ENCODE results near the gene CCDC110. TPM values are rescaled to one million over a fixed set of nuclear protein-coding genes. Genes with fewer than 3 reads are reported as not detected.
"Not testable (repeated sequence)": the region's sequence is repeated elsewhere in the genome, so short reads cannot be mapped to it uniquely, and the experiment has no call there.

The CCDC110 gene
- polyA plus RNA-seq, 1 donor (not counting 4 experiments of a cell fraction or from before 2014, with no cell fraction given) = not detected

DNA sequence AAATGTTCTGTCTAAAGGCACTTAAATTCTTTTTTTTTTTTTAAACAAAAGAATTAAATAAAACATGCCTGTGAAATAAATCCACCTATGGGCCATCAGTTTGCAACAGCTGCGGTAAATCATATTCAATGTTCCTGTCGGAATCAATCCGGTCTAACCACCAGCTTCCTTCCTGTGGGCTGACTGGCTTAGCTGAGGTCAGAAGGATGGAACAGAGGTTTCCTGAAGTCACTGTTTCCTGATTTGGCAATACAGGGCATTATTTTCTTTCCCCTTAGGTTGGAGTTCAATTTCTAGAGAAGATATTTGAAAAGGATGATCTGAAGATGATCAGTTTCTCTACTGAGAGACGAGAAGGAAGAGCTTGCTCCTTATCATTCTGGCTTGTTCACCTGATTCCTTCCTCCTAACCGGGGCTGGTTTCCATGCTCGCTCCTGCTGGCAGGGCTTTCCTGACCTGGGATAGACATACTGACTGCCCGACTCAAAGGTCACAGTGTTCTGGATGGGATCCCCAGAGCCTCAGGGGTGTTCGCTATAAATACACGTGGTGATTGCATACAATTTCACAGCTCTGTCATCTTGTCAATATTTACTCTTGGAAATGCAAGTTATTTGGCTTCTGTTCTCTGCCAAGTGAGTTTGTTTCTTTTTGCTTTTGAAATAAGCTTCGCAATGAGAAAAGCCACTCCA is 42.1 kb upstream of the CCDC110 start:
- no peaks in the 10 kb centered on the region for H3K4me1 ChIP-seq (ENCODE audit: control insufficient read depth, extremely low read depth, insufficient read depth, low read length)
- FAIRE-seq = no peak
- dilution Hi-C loops (cut with MboI; ENCODE audit: extremely low pct_ligation_motif_present, low sequenced_read_pairs) = no loop called here

DNA sequence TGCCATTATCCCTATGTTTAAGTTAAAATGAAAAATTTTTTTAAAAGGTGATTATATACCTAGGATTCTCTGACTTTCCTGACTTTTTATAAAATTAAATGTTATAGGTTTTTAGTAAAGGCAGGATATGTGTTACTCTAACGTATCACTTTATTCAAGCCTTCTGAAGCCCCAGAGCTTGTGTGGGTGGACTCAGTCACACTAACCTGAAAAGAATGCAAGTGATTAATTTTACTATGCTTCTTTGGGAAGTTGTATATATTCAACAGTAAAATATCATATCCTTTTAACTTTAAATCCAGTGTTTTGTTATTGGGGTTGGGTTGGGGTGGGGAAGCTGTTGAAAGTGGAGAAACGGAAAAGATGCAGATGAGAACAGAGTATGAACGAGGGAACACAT is 41.0 kb upstream of the CCDC110 start:
- H3K27ac ChIP-seq (ENCODE audit: control insufficient read depth, insufficient read depth, low read length) = no peak overlapping the region
- no peaks in the 10 kb centered on the region for H3K36me3 ChIP-seq (ENCODE audit: control insufficient read depth in 2 of 2, extremely low read depth in 1 of 2, insufficient read depth in 2 of 2, low read length in 2 of 2)
- H3K27me3 ChIP-seq (ENCODE audit: control insufficient read depth, extremely low read depth, insufficient read depth, low read length) = no peaks in the 10 kb centered on the region
- no peak overlapping the region for H2AFZ ChIP-seq (ENCODE audit: control insufficient read depth, low read length)
- no peaks in the 10 kb centered on the region for H3K79me2 ChIP-seq (ENCODE audit: control insufficient read depth, insufficient read depth, low read length)
- H4K20me1 ChIP-seq (ENCODE audit: control insufficient read depth, extremely low read depth, insufficient read depth, low read length) = no peaks in the 10 kb centered on the region
- dilution Hi-C loops (cut with MboI; ENCODE audit: extremely low pct_ligation_motif_present, low sequenced_read_pairs) = no loop called here
- no peak overlapping the region for H3K4me3 ChIP-seq (ENCODE audit: control insufficient read depth in 2 of 3, extremely low read depth in 1 of 3, insufficient read depth in 2 of 3, low read depth in 1 of 3, low read length in 3 of 3)
- DNase-seq (ENCODE audit: low read depth, low spot score) (no peak), FAIRE-seq (no peak)
- H3K9me1 ChIP-seq (ENCODE audit: control insufficient read depth, extremely low read depth, insufficient read depth, low read length) = no peaks in the 10 kb centered on the region
- no peak for TF ChIP-seq EZH2 (IDR thresholded peaks at IDR 0.05; ENCODE audit: low read length)
- TF ChIP-seq, protein P1, sequence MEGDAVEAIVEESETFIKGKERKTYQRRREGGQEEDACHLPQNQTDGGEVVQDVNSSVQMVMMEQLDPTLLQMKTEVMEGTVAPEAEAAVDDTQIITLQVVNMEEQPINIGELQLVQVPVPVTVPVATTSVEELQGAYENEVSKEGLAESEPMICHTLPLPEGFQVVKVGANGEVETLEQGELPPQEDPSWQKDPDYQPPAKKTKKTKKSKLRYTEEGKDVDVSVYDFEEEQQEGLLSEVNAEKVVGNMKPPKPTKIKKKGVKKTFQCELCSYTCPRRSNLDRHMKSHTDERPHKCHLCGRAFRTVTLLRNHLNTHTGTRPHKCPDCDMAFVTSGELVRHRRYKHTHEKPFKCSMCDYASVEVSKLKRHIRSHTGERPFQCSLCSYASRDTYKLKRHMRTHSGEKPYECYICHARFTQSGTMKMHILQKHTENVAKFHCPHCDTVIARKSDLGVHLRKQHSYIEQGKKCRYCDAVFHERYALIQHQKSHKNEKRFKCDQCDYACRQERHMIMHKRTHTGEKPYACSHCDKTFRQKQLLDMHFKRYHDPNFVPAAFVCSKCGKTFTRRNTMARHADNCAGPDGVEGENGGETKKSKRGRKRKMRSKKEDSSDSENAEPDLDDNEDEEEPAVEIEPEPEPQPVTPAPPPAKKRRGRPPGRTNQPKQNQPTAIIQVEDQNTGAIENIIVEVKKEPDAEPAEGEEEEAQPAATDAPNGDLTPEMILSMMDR (optimal IDR thresholded peaks at IDR 0.05 in 1 of 3, IDR thresholded peaks at IDR 0.05 in 1 of 3, conservative IDR thresholded peaks at IDR 0.05 in 1 of 3; ENCODE audit: extremely low read depth in 1 of 3, insufficient read depth in 2 of 3, low read length in 3 of 3) = no peak
- H3K9me3 ChIP-seq (ENCODE audit: control insufficient read depth, low read depth, low read length) = no peaks in the 10 kb centered on the region
- H3K4me1 ChIP-seq (ENCODE audit: control insufficient read depth, extremely low read depth, insufficient read depth, low read length) = peaks cover 9% of the 10 kb centered on the region
- H3K4me2 ChIP-seq (ENCODE audit: control insufficient read depth, extremely low read depth, insufficient read depth, low read depth, low read length) = no peak overlapping the region
- no peak overlapping the region for H3K9ac ChIP-seq (ENCODE audit: control insufficient read depth, extremely low read depth, insufficient read depth, low read length)

More for the DNA sequence above, 42.1 kb upstream of the CCDC110 start:
- no peak overlapping the region for H2AFZ ChIP-seq (ENCODE audit: control insufficient read depth, low read length)
- no peaks in the 10 kb centered on the region for H3K9me1 ChIP-seq (ENCODE audit: control insufficient read depth, extremely low read depth, insufficient read depth, low read length)
- no peaks in the 10 kb centered on the region for H3K27me3 ChIP-seq (ENCODE audit: control insufficient read depth, extremely low read depth, insufficient read depth, low read length)
- TF ChIP-seq, protein P1 (optimal IDR thresholded peaks at IDR 0.05 in 1 of 3, IDR thresholded peaks at IDR 0.05 in 1 of 3, conservative IDR thresholded peaks at IDR 0.05 in 1 of 3; ENCODE audit: extremely low read depth in 1 of 3, insufficient read depth in 2 of 3, low read length in 3 of 3) = no peak
- TF ChIP-seq EZH2 (IDR thresholded peaks at IDR 0.05; ENCODE audit: low read length) = no peak
- H3K4me2 ChIP-seq (ENCODE audit: control insufficient read depth, extremely low read depth, insufficient read depth, low read depth, low read length) = no peak overlapping the region
- H4K20me1 ChIP-seq (ENCODE audit: control insufficient read depth, extremely low read depth, insufficient read depth, low read length) = no peaks in the 10 kb centered on the region
- H3K79me2 ChIP-seq (ENCODE audit: control insufficient read depth, insufficient read depth, low read length) = no peaks in the 10 kb centered on the region
- H3K36me3 ChIP-seq (ENCODE audit: control insufficient read depth in 2 of 2, extremely low read depth in 1 of 2, insufficient read depth in 2 of 2, low read length in 2 of 2) = no peaks in the 10 kb centered on the region
- no peak for DNase-seq (ENCODE audit: low read depth, low spot score)
- no peak overlapping the region for H3K4me3 ChIP-seq (ENCODE audit: control insufficient read depth in 2 of 3, extremely low read depth in 1 of 3, insufficient read depth in 2 of 3, low read depth in 1 of 3, low read length in 3 of 3)
- H3K27ac ChIP-seq (ENCODE audit: control insufficient read depth, insufficient read depth, low read length) = no peak overlapping the region
- no peak overlapping the region for H3K9ac ChIP-seq (ENCODE audit: control insufficient read depth, extremely low read depth, insufficient read depth, low read length)
- no peaks in the 10 kb centered on the region for H3K9me3 ChIP-seq (ENCODE audit: control insufficient read depth, low read depth, low read length)

DNA sequence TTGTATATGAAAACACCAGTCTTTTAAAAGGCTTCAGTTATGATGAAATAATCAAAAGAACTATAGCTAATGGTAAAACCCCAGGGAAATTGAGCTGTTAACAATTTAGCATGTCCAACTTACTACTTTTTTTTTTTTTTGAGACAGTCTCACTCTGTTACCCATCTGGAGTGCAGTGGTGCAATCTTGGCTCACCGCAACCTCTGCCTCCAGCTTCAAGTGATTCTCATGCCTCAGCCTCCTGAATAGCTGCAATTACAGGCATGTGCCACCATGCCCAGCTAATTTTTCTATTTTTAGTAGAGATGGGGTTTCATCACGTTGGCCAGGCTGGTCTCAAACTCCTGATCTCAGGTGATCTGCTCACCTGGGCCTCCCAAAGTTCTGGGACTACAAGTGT is 39.7 kb upstream of the CCDC110 start:
- dilution Hi-C loops (cut with MboI; ENCODE audit: extremely low pct_ligation_motif_present, low sequenced_read_pairs); H3K36me3 ChIP-seq (ENCODE audit: control insufficient read depth in 2 of 2, extremely low read depth in 1 of 2, insufficient read depth in 2 of 2, low read length in 2 of 2); FAIRE-seq: not testable (repeated sequence)

More for the DNA sequence above, 39.7 kb upstream of the CCDC110 start:
- H3K9me1 ChIP-seq (ENCODE audit: control insufficient read depth, extremely low read depth, insufficient read depth, low read length); H3K27me3 ChIP-seq (ENCODE audit: control insufficient read depth, extremely low read depth, insufficient read depth, low read length); H3K4me3 ChIP-seq (ENCODE audit: control insufficient read depth in 2 of 3, extremely low read depth in 1 of 3, insufficient read depth in 2 of 3, low read depth in 1 of 3, low read length in 3 of 3); DNase-seq (ENCODE audit: low read depth, low spot score); H3K4me2 ChIP-seq (ENCODE audit: control insufficient read depth, extremely low read depth, insufficient read depth, low read depth, low read length); H3K4me1 ChIP-seq (ENCODE audit: control insufficient read depth, extremely low read depth, insufficient read depth, low read length); H3K79me2 ChIP-seq (ENCODE audit: control insufficient read depth, insufficient read depth, low read length); H3K27ac ChIP-seq (ENCODE audit: control insufficient read depth, insufficient read depth, low read length); H3K9me3 ChIP-seq (ENCODE audit: control insufficient read depth, low read depth, low read length); H4K20me1 ChIP-seq (ENCODE audit: control insufficient read depth, extremely low read depth, insufficient read depth, low read length); H2AFZ ChIP-seq (ENCODE audit: control insufficient read depth, low read length); H3K9ac ChIP-seq (ENCODE audit: control insufficient read depth, extremely low read depth, insufficient read depth, low read length): not testable (repeated sequence)
